HEK293T (cell line): Measurements from ENCODE around the gene IER3.

Experiments
- CTCF ChIA-PET: fragments of 350-600 bp; formaldehyde crosslinking; extraction: SDS; loops from one replicate; lab custom pipeline; 2021; ENCODE audit warnings: antibody characterized with exemption, inconsistent platforms; lab: Yijun Ruan, JAX
- POLR2A ChIA-PET: fragments of 350-600 bp; formaldehyde crosslinking; extraction: SDS; loops from one replicate; lab custom pipeline; 2020; ENCODE audit warnings: antibody characterized with exemption, inconsistent platforms; lab: Yijun Ruan, JAX
- DNase-seq: peaks from one replicate; pipeline ENCODE4 v3.0.0; 2012; ENCODE audit warnings: mixed read lengths; ENCODE audit errors: extremely low spot score
- ARNT ChIP-seq: fragments of 450-650 bp; IDR thresholded peaks from 2 replicates; pipeline ENCODE4 v1.6.1; 2017; ENCODE audit warnings: mild to moderate bottlenecking
- BHLHE40 ChIP-seq: fragments of 450-650 bp; IDR thresholded peaks from 2 replicates; pipeline ENCODE4 v1.6.1; 2016; ENCODE audit warnings: mild to moderate bottlenecking, moderate library complexity, borderline replicate concordance
- CTBP1 ChIP-seq: fragments of 450-650 bp; IDR thresholded peaks from 2 replicates; pipeline ENCODE4 v1.6.1; 2016; ENCODE audit warnings: borderline replicate concordance
- ELF4 ChIP-seq: fragments of 450-650 bp; IDR thresholded peaks from 2 replicates; pipeline ENCODE4 v1.6.1; 2017; ENCODE audit warnings: antibody characterized with exemption
- FOXA1 ChIP-seq: fragments of 450-650 bp; IDR thresholded peaks from 2 replicates; pipeline ENCODE4 v1.6.1; 2016; ENCODE audit warnings: mild to moderate bottlenecking
- FOXK2 ChIP-seq: fragments of 450-650 bp; IDR thresholded peaks from 2 replicates; pipeline ENCODE4 v1.6.1; 2016; ENCODE audit warnings: mild to moderate bottlenecking
- FOXM1 ChIP-seq: fragments of 450-650 bp; IDR thresholded peaks from 2 replicates; pipeline ENCODE4 v1.6.1; 2017; ENCODE audit warnings: mild to moderate bottlenecking, borderline replicate concordance
- HDGF ChIP-seq: fragments of 450-650 bp; IDR thresholded peaks from 2 replicates; pipeline ENCODE4 v1.6.1; 2017; ENCODE audit warnings: antibody characterized with exemption, borderline replicate concordance
- L3MBTL2 ChIP-seq: fragments of 450-650 bp; conservative IDR thresholded peaks from 2 replicates; pipeline ENCODE4 v1.6.1; 2016; ENCODE audit warnings: mild to moderate bottlenecking
- LEF1 ChIP-seq: fragments of 450-650 bp; IDR thresholded peaks from 2 replicates; pipeline ENCODE4 v1.6.1; 2017; ENCODE audit warnings: mild to moderate bottlenecking, borderline replicate concordance
- NFRKB ChIP-seq: fragments of 450-650 bp; IDR thresholded peaks from 2 replicates; pipeline ENCODE4 v1.6.1; 2016; ENCODE audit warnings: mild to moderate bottlenecking, moderate library complexity
- SP1 ChIP-seq: fragments of 450-650 bp; IDR thresholded peaks from 2 replicates; pipeline ENCODE4 v1.6.1; 2017
- SUZ12 ChIP-seq: fragments of 450-650 bp; IDR thresholded peaks from 2 replicates; pipeline ENCODE4 v1.6.1; 2016; ENCODE audit warnings: mild to moderate bottlenecking
- TARDBP ChIP-seq: fragments of 450-650 bp; IDR thresholded peaks from 2 replicates; pipeline ENCODE4 v1.6.1; 2016
- ZNF384 ChIP-seq: fragments of 450-650 bp; IDR thresholded peaks from 2 replicates; pipeline ENCODE4 v1.6.1; 2016
- TF ChIP-seq, protein P1 (sequence below): fragments of 450-650 bp; IDR thresholded peaks from 2 replicates; pipeline ENCODE4 v1.6.1; 2016

The IER3 gene

DNA sequence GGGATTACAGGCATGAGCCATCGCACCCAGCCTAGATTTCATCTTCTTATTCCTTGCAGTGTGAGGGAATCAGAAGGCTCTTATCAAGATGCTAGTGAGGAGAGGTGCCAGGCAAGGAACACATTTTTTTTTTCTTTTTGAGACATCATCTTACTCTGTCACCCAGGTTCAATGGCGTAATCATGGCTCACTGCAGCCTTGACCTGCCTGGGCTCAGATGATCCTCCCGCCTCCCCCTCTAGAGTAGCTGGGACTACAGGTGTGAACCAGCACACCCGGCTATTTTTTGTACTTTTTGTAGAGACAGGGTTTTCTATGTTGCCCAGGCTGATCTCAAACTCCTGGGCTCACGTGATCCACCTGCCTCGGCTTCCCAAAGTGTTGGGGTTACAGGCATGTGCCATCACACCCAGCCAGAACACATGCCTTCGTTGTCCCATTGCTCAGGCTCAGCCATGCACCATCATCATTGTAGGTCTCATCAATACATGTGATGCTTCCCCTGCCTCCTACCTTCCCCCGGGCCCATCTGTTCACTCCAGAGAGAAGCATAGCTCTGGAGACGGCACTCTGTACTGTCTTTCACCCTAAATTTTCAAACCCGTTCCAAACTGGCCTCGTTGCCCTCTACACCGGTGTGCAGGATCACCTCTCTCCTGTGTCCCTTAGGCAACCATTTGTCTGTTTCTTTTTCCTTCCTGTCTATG lies 12.0 kb downstream of the IER3 start:
- TF ChIP-seq FOXA1 = no peak
- TF ChIP-seq ELF4 = no peak
- TF ChIP-seq TARDBP = no peak
- TF ChIP-seq BHLHE40 = no peak
- TF ChIP-seq SP1 = no peak
- TF ChIP-seq HDGF = no peak
- TF ChIP-seq ZNF384 = no peak
- no peak for TF ChIP-seq L3MBTL2
- TF ChIP-seq NFRKB = no peak
- no peak for TF ChIP-seq LEF1
- no peak for TF ChIP-seq FOXK2
- TF ChIP-seq CTBP1 = no peak
- TF ChIP-seq, protein P1, sequence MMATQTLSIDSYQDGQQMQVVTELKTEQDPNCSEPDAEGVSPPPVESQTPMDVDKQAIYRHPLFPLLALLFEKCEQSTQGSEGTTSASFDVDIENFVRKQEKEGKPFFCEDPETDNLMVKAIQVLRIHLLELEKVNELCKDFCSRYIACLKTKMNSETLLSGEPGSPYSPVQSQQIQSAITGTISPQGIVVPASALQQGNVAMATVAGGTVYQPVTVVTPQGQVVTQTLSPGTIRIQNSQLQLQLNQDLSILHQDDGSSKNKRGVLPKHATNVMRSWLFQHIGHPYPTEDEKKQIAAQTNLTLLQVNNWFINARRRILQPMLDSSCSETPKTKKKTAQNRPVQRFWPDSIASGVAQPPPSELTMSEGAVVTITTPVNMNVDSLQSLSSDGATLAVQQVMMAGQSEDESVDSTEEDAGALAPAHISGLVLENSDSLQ = no peak
- TF ChIP-seq FOXM1 = no peak
- TF ChIP-seq SUZ12 = no peak
- TF ChIP-seq ARNT = no peak
- CTCF ChIA-PET = interaction anchor here (1.0 to 4.7 kb wide), 3 partner anchors 52 to 191 kb away, joined by 3 to 88 read pairs (median 13); no protein-coding TSS in a partner anchor
- POLR2A ChIA-PET = interaction anchor here (1.4 to 4.3 kb wide), 3 partner anchors 10 to 53 kb away, joined by 4 to 23 read pairs (median 22); partner anchors contain the start of gene FLOT1
- DNase-seq = no peak

DNA sequence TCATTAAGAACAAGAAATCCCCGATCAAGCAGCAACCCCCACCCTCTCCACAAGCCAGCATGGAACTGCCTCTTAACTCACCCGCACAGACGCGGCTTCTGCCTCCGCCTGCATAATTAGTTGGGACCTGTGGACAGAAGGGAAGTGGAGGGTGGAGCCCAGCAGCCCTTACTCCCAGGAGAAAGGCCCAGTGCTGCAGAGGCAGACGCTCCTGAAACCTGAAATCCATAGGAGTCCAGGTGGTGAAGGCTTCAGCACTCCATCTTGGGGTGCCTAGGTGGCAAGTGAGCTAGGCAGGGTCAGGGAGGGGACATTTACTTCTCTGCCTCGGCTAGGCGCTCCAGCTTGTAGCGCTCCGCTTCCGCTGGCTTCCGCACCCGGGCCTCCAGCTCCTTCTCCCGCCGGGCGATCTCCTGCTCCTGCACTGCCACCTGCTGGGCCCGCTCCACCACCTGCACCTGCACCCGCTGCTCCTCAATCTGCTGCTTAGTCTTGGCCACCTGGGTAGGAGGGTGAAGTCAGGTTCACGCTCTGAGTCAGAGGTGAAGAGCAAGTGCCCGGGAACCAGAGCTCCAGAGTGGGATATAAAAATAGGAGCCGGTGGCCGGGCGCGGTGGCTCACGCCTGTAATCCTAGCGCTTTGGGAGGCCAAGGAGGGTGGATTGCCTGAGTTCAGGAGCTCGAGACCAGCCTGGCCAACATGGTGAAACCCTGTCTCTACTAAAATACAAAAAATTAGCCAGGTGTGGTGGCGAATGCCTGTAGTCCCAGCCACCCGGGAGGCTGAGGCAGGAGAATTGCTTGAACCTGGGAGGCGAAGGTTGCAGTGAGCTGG lies 13.5 kb downstream of the IER3 start:
- POLR2A ChIA-PET = interaction anchor here (0.6 to 4.3 kb wide), 9 partner anchors 9 to 356 kb away, joined by 3 to 23 read pairs (median 4); partner anchors contain the start of gene TUBB
- TF ChIP-seq SUZ12 (no peak), FOXK2 (no peak), SP1 (no peak), FOXM1 (no peak), ELF4 (no peak), LEF1 (no peak), L3MBTL2 (no peak), TARDBP (no peak), ZNF384 (no peak), HDGF (no peak), ARNT (no peak), NFRKB (no peak), CTBP1 (no peak), BHLHE40 (no peak), FOXA1 (no peak)
- TF ChIP-seq, protein P1 = no peak
- CTCF ChIA-PET = interaction anchor here (0.5 to 4.7 kb wide), 24 partner anchors 9 to 249 kb away, joined by 3 to 88 read pairs (median 3); partner anchors contain the start of genes DDR1, DHX16 and MDC1
- DNase-seq = peak; percentile 72

DNA sequence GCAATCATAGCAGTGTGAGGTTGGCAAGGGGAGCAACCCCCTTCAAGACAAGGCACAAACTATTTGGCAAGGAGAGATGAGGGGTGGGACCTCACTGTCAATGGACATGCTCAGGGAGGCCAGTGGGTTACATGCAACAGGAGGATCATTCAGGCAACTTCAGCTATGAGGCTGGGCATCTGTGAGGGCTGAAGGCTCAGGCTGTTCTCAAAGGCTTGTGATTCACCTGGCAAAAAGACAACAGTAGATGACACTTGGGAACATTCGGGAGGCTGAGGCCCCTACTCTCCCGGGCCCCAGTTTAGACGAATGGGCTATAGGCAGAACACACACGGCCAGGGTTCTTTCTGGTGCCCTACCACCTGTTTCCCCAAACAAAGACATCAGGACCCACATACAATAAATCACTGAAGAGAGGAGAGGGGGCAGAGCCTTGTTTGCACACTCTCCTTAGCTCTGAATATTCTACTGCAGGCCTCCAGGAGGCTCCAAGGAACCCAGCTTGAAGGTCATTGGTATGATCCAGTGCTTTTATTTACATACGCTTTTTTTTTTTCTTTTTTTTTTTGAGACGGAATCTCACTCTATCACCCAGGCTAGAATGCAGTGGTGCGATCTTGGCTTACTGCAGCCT lies 16.3 kb downstream of the IER3 start:
- no peak for TF ChIP-seq ELF4
- no peak for TF ChIP-seq SUZ12
- TF ChIP-seq, protein P1 = no peak
- ChIA-PET POLR2A (interaction anchor here (0.8 to 1.3 kb wide), 4 partner anchors 11 to 149 kb away, joined by 3 to 4 read pairs (median 4); partner anchors contain the start of gene MDC1), CTCF (interaction anchor here (0.6 to 4.7 kb wide), 2 partner anchors 47 to 59 kb away, joined by 3 to 88 read pairs; no protein-coding TSS in a partner anchor)
- DNase-seq = no peak

DNA sequence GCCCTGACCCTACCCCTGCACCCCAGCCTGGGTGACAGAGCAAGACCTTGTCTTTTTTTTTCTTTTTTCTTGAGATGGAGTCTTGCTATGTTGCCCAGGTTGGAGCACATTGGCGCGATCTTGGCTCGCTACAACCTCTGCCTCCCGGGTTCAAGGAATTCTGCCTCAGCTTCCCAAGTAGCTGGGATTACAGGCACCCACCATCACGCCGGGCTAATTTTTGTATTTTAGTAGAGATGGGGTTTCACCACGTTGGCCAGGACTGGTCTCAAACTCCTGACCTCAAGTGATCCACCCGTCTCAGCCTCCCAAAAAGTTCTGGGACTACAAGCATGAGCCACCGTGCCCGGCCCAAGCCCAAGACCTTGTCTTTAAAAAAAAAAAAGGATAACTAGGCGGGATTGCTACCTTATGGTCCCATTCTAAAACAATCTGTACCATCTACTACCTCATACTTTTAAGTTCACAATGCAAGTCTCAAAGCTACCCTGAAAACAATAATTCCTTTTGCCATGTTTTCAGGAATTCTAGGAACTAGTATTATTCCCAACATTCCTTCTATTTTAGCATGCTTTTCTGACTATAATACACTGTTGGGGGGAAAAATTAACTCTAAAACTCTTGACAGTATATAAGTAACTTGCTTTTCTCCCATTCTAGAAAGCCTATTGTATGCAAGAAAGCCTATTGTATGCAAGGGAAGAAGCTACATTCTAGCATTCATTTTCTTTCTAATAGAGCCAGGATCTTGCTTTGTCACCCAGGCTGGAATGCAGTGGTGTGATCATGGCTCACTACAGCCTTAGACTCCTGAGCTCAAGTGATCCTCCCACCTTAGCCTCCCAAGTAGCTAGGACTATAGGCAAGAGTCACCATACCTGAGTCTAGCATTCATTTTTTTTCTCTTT lies 17.6 kb downstream of the IER3 start:
- POLR2A ChIA-PET = interaction anchor here (0.6 to 1.3 kb wide), 8 partner anchors 8 to 114 kb away, joined by 3 to 6 read pairs (median 4); partner anchors contain the start of genes DHX16 and MDC1
- CTCF ChIA-PET = interaction anchor here (1.9 kb wide), 1 partner anchor 48 kb away, joined by 12 read pairs; no protein-coding TSS in a partner anchor
- DNase-seq = no peak
- TF ChIP-seq TARDBP = no peak
- TF ChIP-seq LEF1 = no peak
- no peak for TF ChIP-seq CTBP1
- TF ChIP-seq NFRKB = no peak
- TF ChIP-seq BHLHE40 = no peak
- TF ChIP-seq, protein P1 = no peak
- no peak for TF ChIP-seq SP1
- TF ChIP-seq HDGF = no peak
- TF ChIP-seq FOXA1 = no peak
- no peak for TF ChIP-seq SUZ12
- no peak for TF ChIP-seq FOXM1
- no peak for TF ChIP-seq ARNT
- TF ChIP-seq ELF4 = no peak
- TF ChIP-seq ZNF384 = no peak
- no peak for TF ChIP-seq L3MBTL2
